GM12874 (cell line): ENCODE results near the gene ST8SIA3.

Experiments
- TF ChIP-seq, protein P1 (sequence below): IDR thresholded peaks from 2 replicates; pipeline ENCODE4 v1.5.1; 2011; ENCODE audit warnings: low read depth, mild to moderate bottlenecking, control low read depth, low read length, moderate library complexity; ENCODE audit not compliant: insufficient read depth

The ST8SIA3 gene

DNA sequence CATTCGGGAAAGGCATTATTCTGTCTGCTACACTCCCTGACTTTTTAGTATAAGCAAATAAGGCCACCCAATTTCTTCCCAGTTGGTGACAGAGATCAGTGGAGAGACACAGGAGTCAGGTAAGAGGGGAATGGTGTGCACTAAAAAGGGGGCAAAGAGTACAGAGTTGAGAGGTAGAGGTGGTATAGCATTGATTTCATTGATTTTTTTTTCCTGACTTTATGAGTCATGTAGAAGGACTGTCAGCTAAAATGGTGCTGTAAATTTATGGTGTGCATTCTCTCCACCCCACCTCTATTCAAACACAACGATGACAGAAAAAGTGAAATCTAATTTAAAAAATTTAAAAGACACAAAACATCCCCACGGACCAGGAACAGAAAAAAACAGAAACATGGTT is 23.7 kb upstream of the ST8SIA3 start:
- TF ChIP-seq, protein P1, sequence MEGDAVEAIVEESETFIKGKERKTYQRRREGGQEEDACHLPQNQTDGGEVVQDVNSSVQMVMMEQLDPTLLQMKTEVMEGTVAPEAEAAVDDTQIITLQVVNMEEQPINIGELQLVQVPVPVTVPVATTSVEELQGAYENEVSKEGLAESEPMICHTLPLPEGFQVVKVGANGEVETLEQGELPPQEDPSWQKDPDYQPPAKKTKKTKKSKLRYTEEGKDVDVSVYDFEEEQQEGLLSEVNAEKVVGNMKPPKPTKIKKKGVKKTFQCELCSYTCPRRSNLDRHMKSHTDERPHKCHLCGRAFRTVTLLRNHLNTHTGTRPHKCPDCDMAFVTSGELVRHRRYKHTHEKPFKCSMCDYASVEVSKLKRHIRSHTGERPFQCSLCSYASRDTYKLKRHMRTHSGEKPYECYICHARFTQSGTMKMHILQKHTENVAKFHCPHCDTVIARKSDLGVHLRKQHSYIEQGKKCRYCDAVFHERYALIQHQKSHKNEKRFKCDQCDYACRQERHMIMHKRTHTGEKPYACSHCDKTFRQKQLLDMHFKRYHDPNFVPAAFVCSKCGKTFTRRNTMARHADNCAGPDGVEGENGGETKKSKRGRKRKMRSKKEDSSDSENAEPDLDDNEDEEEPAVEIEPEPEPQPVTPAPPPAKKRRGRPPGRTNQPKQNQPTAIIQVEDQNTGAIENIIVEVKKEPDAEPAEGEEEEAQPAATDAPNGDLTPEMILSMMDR, result no peak

DNA sequence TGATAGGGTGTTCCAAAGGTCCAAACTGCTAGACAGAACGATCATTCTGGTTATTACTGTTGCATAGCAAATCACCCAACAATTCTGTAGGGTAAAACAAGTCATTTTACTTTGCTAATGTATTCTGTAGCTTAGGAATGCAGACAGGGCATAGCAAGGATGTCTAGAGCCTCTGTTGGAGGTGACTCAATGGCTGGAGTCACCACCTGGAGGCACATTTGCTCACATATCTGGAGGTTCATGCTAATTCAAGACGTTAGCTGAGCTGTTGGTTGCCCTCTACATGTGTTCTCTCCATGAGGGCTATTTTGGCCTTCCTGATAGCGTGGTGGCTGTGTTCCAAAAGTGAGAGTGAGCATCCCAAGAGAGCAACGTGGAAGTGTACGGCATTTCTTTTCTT is 22.5 kb upstream of the ST8SIA3 start:
- TF ChIP-seq, protein P1, result no peak

DNA sequence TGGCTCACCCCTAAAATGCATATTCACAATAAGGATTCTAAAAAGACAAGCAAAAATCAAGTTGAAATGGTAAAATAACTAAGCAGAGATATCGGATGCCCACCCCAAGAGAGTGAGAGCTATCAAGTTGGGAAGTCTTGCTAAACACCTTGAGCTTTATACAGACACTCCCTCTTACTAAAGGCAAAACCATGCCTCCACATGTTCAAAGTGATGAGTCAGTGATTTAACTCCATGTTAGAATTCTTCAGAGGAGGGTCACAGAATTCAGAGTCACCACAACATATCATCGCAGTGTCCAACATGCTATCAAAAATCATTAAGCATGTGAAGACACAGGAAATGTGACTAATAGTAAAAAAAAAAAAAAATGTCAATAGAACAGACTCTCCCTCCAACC is 20.6 kb upstream of the ST8SIA3 start:
- TF ChIP-seq, protein P1, result no peak

DNA sequence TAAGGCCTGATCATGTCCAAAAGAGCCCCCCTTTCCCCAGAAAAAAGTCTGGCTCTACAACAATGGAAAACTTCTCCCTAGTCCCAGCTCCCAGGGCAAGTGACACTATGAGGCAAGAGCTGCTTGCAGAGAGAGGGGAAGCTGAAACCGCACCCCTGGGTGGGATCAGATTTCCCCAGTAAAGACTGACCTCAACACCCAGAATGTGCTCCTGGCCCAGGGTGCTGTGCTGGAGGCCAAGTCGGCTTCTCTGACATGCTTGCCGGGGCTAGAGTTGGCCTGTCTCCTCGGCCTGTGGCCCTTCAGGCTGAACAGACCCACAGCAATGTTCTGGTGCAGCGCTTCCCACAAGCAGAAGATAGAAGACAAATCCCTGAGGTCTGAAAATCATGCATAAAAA is 18.4 kb upstream of the ST8SIA3 start:
- TF ChIP-seq, protein P1, result no peak

DNA sequence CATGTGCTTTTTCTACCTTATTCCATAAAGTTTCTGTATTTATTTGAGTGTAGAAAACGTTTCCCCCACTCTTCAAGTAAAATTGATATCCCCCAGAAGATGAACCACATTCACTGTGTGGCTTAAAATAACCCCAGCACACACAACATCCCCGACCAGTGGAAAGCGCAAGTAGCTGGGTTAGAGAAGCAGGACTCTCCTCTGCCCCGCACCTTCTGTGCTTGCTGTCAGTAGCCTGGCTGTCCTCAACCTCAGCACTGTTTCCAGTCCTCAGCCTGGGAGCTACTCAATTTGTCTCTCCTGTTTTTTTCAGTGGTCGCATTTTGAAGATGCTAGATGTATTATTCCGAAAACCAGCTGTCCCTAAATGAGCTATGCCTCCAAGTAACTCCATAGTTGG is 18.0 kb upstream of the ST8SIA3 start:
- TF ChIP-seq, protein P1, result no peak

DNA sequence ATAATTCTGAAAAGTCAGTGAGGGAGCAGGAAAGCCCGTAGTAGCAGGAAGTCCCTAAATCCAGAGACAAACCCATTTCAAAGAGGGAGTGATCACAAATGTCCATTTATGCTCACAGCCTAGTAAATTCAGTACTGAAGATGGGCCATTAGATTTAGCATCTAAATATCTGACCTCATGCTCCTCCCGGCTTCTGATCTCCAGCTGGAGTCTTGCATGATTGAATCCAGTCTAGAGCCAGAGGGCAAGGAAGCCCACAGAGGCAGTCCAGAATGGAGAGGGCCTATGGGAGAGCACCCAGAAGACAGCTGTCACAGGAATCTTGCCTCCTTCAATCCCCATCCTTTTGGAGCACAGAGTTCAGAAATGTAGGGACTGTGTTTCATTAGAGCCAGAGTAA is 16.0 kb upstream of the ST8SIA3 start:
- TF ChIP-seq, protein P1, result no peak

DNA sequence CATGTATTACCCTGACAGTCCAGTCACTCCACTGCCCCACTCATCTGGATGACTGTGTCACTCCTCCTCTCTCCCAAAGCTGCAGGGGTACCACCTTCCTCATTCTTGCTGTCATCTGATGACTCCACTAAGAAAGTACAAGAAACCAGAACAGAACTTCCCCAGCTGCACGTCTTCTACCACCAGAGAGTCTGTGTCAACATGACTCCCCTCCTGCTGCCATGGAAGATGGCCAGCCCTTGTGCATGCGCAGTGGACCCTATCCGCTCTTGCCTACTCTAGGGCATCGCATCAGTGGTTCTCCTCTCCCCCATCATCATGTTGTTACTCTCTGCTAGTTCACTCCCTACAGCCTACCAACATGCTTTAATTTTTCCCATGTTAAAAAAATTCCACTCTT is 14.5 kb upstream of the ST8SIA3 start:
- TF ChIP-seq, protein P1, result no peak

DNA sequence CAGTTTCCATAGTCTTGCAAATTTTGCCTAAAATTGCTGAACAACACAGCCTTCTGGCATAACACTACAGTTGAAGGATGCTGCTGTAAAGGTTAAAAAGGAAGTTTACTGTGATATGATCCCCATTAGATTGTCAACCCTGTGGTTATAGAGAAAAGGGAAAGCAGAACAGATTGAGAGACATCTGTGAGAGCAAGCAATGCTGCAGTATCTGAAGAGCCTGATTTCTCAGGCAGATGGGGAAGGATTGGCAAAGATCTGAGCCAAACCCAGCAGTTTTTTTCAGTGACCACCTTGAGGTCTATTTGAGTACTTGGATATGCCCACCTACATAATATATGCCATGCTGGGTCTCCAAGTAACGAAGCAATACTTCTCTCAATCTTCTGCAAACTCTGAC is 8.5 kb upstream of the ST8SIA3 start:
- TF ChIP-seq, protein P1, result no peak
